Epithelial cell of esophagus (primary cell): ENCODE measurements around the gene PLD3.

Experiments used
- DNase-seq: peaks from one replicate; pipeline ENCODE4 v3.0.0; 2010; ENCODE audit warnings: low read depth
- H3K4me3 ChIP-seq: 2 replicates; pipeline ENCODE4 v1.5.1; 2011; ENCODE audit warnings: mild to moderate bottlenecking, low read length, control low read depth
- TF ChIP-seq, protein P1 (sequence below): IDR thresholded peaks from 2 replicates; pipeline ENCODE4 v1.5.1; 2011; ENCODE audit warnings: low read depth, mild to moderate bottlenecking, low read length, control low read depth, inconsistent platforms; ENCODE audit not compliant: insufficient read depth; ENCODE audit errors: missing control alignments

PLD3 gene

DNA sequence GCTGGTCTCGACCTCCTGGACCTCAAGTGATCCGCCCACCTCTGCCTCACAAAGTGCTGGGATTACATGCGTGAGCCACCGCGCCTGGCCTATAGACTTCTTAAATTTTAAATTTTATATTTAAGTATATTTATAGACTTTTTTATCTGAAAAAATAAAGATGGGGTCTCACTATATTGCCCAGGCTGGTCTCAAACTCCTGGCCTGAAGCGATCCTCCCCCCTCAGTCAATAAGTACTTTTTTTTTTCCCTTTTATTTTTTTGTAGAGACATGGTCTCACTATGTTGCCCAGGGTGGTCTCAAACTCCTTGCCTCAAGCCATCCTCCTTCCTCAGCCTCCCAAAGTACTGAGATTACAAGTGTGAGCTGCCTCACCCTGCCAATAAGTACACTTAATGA, 75.4 kb downstream of the PLD3 start:
- TF ChIP-seq, protein P1, sequence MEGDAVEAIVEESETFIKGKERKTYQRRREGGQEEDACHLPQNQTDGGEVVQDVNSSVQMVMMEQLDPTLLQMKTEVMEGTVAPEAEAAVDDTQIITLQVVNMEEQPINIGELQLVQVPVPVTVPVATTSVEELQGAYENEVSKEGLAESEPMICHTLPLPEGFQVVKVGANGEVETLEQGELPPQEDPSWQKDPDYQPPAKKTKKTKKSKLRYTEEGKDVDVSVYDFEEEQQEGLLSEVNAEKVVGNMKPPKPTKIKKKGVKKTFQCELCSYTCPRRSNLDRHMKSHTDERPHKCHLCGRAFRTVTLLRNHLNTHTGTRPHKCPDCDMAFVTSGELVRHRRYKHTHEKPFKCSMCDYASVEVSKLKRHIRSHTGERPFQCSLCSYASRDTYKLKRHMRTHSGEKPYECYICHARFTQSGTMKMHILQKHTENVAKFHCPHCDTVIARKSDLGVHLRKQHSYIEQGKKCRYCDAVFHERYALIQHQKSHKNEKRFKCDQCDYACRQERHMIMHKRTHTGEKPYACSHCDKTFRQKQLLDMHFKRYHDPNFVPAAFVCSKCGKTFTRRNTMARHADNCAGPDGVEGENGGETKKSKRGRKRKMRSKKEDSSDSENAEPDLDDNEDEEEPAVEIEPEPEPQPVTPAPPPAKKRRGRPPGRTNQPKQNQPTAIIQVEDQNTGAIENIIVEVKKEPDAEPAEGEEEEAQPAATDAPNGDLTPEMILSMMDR, result no peak
- DNase-seq, result no peak
- peak overlapping the region; percentile 90 for H3K4me3 ChIP-seq

DNA sequence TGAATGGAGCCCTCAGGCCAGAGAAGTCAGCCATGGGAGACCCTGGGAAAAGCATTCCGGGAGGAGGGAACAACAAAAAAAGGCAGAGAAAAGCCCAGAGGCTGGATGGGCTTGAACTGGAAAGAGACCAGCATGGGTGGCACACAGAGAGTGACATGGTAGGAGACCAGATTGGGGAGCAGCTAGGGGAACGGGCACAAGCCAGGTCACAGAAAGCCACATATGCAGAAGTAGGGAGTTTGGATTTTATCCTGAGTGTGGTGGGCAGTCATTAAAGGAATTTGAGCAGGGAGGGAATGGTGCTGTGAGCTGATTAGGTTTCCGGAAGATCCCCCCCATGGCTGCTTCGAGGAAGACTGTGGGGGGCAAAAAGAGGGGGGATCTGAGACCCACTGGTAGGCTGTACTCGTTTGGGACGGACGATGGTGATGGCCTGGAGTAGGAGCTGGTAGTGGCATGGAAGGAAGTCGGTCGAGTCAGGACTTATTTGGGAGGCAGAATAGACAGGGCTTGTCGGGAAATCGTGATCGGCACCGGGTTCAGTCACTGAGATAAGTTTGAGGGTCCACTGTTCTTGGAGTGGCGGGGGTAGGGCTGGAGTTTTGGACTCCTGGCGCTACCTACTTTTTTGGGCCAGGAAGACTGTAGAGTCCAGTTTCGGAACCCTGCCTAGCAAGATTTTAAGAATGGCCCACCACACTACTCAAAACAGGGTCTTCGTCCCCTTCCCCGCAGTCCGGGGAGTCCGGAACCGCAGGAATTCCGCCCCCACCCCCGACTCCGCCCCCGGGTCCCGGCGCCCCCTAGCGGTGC, 76.3 kb downstream of the PLD3 start:
- H3K4me3 ChIP-seq, result peak overlapping the region; percentile 90
- TF ChIP-seq, protein P1, result no peak
- DNase-seq, result no peak

DNA sequence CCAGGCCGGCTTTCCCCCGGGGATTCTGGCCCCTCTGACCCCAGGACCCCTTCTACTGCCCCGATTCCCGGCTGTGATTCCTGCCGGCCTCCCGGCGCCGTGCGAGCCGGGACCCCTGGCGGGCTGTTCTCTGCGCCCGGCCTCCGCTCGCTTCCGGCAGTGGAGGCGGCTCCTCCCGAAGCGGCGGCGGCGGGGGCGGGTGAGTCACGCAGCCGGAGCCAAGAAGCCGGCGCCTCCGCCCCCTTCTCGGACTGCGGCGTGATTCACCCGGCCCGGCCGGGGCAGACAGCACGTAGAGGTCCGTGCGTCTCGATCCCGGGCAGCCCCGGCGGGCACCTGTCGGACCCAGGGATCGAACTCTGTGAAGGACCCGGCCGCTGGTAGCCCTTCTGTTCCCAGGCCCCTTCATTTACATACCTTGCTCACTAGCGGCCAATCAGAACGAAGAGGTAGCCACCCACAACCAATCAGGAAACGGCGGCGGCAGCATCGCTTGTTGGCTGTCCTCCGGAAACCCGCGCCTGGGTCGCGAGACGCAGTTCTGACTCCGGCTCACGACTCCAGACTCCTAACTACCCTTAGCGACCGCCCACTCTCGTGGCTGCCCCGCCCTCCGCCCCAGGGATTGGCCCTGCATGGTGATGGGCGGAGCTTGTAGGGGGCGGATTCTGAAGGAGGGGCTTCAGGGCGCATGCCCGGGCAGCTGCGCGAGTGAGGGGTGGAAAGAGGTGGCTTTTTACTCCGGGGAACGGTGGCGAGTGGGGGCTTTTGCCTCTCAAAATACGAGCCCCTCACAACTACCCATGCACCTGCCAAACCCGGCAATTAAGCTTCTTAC, 77.2 kb downstream of the PLD3 start, which contains the start of gene SERTAD1:
TSS of gene SERTAD1 (minus strand) at position 543 of the 838 bp plus-strand sequence. CDS start 2,446 bp downstream, outside the sequence.
- TF ChIP-seq, protein P1, result peak; percentile 42
- DNase-seq, result peak; percentile 100
- H3K4me3 ChIP-seq, result peak within 1 kb of the TSS; percentile 90
